ENCODE data around the gene PMPCB.
"Not testable (repeated sequence)": the region's sequence is repeated elsewhere in the genome, so short reads cannot be mapped to it uniquely, and the experiment has no call there.

PMPCB gene

DNA sequence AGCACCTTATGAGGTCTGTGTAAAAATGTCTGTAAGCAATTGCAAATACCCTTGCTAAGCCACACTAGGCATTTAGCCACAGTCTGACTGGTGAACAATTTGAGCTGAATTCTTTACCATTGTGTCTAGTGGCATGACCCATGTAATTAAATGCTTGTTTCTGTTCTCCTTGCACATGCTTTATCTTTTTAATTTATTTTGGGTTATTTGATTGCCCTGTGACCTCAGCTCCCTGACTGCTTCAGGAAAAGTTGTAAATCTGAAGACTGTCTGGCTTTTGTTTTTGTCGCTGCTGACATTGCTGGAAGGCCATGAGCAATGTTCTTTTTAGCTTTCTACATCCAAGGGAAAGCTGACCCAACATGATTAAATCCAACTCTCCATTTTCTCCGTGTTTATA, 31.0 kb upstream of the PMPCB start:
- H3K4me1 ChIP-seq (ENCODE audit: control insufficient read depth, insufficient read depth, low read length); H3K4me3 ChIP-seq (ENCODE audit: low read depth, low read length); CTCF ChIA-PET; H3K9me3 ChIP-seq (ENCODE audit: control insufficient read depth, insufficient read depth, low read depth, low read length); H3K27ac ChIP-seq (ENCODE audit: extremely low read depth, low read depth, low read length); H3K36me3 ChIP-seq (ENCODE audit: control insufficient read depth in 2 of 2, insufficient read depth in 1 of 2, low read length in 2 of 2); POLR2A ChIA-PET: not testable (repeated sequence)
- TF ChIP-seq FEZF1 (tag by site-specific recombination; IDR thresholded peaks at IDR 0.05): peak; percentile 69
- TF ChIP-seq SP7 (tag by site-specific recombination; IDR thresholded peaks at IDR 0.05): peak; percentile 51
- TF ChIP-seq PRDM1 (tag by site-specific recombination; IDR thresholded peaks at IDR 0.05): 0 out of 2 replicates have a peak, but pooled peaks have one; percentile 23
- TF ChIP-seq ZNF843 (tag by site-specific recombination; IDR thresholded peaks at IDR 0.05): 0 out of 2 replicates have a peak, but pooled peaks have one; percentile 30
- TF ChIP-seq, protein P1, sequence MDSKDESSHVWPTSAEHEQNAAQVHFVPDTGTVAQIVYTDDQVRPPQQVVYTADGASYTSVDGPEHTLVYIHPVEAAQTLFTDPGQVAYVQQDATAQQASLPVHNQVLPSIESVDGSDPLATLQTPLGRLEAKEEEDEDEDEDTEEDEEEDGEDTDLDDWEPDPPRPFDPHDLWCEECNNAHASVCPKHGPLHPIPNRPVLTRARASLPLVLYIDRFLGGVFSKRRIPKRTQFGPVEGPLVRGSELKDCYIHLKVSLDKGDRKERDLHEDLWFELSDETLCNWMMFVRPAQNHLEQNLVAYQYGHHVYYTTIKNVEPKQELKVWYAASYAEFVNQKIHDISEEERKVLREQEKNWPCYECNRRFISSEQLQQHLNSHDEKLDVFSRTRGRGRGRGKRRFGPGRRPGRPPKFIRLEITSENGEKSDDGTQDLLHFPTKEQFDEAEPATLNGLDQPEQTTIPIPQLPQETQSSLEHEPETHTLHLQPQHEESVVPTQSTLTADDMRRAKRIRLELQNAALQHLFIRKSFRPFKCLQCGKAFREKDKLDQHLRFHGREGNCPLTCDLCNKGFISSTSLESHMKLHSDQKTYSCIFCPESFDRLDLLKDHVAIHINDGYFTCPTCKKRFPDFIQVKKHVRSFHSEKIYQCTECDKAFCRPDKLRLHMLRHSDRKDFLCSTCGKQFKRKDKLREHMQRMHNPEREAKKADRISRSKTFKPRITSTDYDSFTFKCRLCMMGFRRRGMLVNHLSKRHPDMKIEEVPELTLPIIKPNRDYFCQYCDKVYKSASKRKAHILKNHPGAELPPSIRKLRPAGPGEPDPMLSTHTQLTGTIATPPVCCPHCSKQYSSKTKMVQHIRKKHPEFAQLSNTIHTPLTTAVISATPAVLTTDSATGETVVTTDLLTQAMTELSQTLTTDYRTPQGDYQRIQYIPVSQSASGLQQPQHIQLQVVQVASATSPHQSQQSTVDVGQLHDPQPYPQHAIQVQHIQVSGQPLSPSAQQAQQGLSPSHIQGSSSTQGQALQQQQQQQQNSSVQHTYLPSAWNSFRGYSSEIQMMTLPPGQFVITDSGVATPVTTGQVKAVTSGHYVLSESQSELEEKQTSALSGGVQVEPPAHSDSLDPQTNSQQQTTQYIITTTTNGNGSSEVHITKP (tag by site-specific recombination; IDR thresholded peaks at IDR 0.05): 0 out of 2 replicates have a peak, but pooled peaks have one; percentile 18

DNA sequence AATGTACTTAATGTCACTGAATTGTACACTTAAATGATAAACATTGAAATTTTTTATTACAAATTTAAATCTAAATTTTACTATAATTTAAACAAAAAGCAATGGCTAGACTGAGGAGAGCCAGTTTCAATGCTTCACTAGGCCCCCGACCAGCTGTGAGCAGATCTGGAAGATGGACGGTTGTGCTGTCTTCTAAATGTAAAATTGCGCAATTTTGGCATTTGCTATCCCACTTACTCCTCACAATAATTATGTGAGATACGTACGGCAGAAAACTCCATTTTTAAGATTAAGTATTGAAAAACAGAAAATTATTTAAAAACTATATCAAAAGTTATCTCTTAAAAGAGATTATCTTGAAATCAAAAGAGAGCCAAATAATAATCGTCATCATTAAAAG, 23.9 kb upstream of the PMPCB start:
- CTCF ChIA-PET; H3K27ac ChIP-seq (ENCODE audit: extremely low read depth, low read depth, low read length); H3K4me3 ChIP-seq (ENCODE audit: low read depth, low read length); H3K9me3 ChIP-seq (ENCODE audit: control insufficient read depth, insufficient read depth, low read depth, low read length); POLR2A ChIA-PET; H3K4me1 ChIP-seq (ENCODE audit: control insufficient read depth, insufficient read depth, low read length); H3K36me3 ChIP-seq (ENCODE audit: control insufficient read depth in 2 of 2, insufficient read depth in 1 of 2, low read length in 2 of 2): not testable (repeated sequence)

DNA sequence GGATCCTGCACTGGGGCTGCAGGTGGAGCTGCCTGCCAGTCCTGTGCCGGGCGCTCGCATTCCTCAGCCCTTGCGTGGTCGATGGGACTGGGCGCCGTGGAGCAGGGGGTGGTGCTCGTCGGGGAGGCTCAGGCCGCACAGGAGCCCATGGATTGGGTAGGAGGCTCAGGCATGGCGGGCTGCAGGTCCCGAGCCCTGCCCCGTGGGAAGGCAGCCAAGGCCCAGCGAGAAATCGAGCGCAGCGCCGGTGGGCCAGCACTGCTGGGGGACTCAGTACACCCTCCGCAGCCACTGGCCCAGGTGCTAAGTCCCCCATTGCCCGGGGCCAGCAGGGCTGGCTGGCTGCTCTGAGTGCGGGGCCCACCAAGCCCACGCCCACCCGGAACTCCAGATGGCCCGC, 22.4 kb upstream of the PMPCB start:
- H3K9me3 ChIP-seq (ENCODE audit: control insufficient read depth, insufficient read depth, low read depth, low read length); H3K4me3 ChIP-seq (ENCODE audit: low read depth, low read length); H3K36me3 ChIP-seq (ENCODE audit: control insufficient read depth in 2 of 2, insufficient read depth in 1 of 2, low read length in 2 of 2); POLR2A ChIA-PET; CTCF ChIA-PET; H3K27ac ChIP-seq (ENCODE audit: extremely low read depth, low read depth, low read length); H3K4me1 ChIP-seq (ENCODE audit: control insufficient read depth, insufficient read depth, low read length): not testable (repeated sequence)

DNA sequence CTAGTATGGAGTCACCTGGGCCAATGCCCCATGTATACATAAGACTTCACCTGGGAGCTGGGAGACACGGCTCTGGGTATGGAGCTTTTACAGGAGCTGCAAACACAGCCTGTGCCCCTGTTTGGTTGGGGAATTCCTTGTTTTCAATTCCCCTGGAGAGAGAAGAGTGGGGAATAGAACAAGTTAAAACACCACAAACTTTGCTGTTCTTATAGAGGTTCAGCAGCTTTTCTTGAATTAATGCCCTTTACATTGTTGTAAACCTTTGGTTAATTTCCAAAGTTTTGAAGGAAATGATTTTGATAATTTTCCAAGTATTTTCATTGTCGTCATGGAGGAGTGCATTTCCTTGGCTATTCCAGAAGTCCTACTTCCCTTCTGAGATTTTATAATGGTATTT, 19.0 kb upstream of the PMPCB start:
- CTCF ChIA-PET: interaction anchor here (0.6 kb wide), 1 partner anchor 11 kb away, joined by 3 read pairs; no protein-coding TSS in a partner anchor
- H3K4me3 ChIP-seq (ENCODE audit: low read depth, low read length); POLR2A ChIA-PET; H3K4me1 ChIP-seq (ENCODE audit: control insufficient read depth, insufficient read depth, low read length); H3K9me3 ChIP-seq (ENCODE audit: control insufficient read depth, insufficient read depth, low read depth, low read length); H3K27ac ChIP-seq (ENCODE audit: extremely low read depth, low read depth, low read length); H3K36me3 ChIP-seq (ENCODE audit: control insufficient read depth in 2 of 2, insufficient read depth in 1 of 2, low read length in 2 of 2): not testable (repeated sequence)
- TF ChIP-seq ZNF677 (tag by site-specific recombination; IDR thresholded peaks at IDR 0.05): peak; percentile 100

DNA sequence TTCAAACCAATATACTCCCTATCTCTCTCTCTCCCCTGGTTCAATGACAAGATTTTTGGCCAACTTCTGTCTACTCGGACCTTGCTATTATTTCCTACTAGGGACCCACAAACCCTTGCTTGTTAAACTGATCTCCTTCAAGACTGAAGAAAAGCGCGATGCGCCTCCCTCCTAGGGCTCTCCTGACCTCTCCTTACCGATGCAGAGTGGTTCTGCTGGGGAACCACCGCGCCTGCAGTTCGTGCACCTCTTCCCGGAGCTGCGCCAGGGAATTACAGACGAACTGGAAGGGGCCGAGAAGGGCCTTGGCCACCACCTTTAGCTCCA, 17.6 kb upstream of the PMPCB start:
- CTCF ChIA-PET; H3K4me1 ChIP-seq (ENCODE audit: control insufficient read depth, insufficient read depth, low read length); H3K36me3 ChIP-seq (ENCODE audit: control insufficient read depth in 2 of 2, insufficient read depth in 1 of 2, low read length in 2 of 2); H3K9me3 ChIP-seq (ENCODE audit: control insufficient read depth, insufficient read depth, low read depth, low read length): not testable (repeated sequence)
- Histone ChIP-seq H3K4me3 (ENCODE audit: low read depth, low read length) (peak overlapping the region; percentile 55), H3K27ac (ENCODE audit: extremely low read depth, low read depth, low read length) (peak overlapping the region; percentile 63; the same call in 1 of the 2 replicates)
- TF ChIP-seq ZNF76 (tag by site-specific recombination; IDR thresholded peaks at IDR 0.05; ENCODE audit: borderline replicate concordance, low read depth) (peak; percentile 35; the same call in 1 of the 2 replicates), ZNF600 (tag by site-specific recombination; IDR thresholded peaks at IDR 0.05) (peak; percentile 63; the same call in 1 of the 2 replicates), ZBTB48 (tag by site-specific recombination; IDR thresholded peaks at IDR 0.05) (peak; percentile 55), ZBTB17 (tag by site-specific recombination; IDR thresholded peaks at IDR 0.05) (peak; percentile 88)
- POLR2A ChIA-PET: interaction anchor here (1.1 to 1.3 kb wide), 2 partner anchors 141 to 205 kb away, joined by 3 read pairs; partner anchors contain the start of genes ARMC10 and FBXL13

Measured in HEK293 (cell line).